Endothelial cell of umbilical vein (primary cell): ENCODE data around the gene RASSF5. TPM values are rescaled to one million over a fixed set of nuclear protein-coding genes. Genes with fewer than 3 reads are reported as not detected.

ENCODE experiments used
- BruUV-seq: library from RNA; stranded (reverse); fragments of 400-500 nt; replicated peaks from 2 replicates; lab custom pipeline; 2021; lab: Mats Ljungman, UMichigan
- CTCF ChIA-PET: fragments of 300-600, 350-600 bp; sonication (Branson Sonifier 250); formaldehyde crosslinking; loops from one replicate; lab custom pipeline; 2021; ENCODE audit warnings: antibody characterized with exemption, inconsistent platforms; lab: Charles Lee
- POLR2A ChIA-PET: fragments of 300-600, 350-600 bp; sonication (Branson Sonifier 250); formaldehyde crosslinking; loops from one replicate; lab custom pipeline; 2021; ENCODE audit warnings: antibody characterized with exemption, inconsistent platforms; lab: Charles Lee
- DNase-seq: peaks from one replicate; pipeline ENCODE4 v3.0.0-alpha.2; 2011; ENCODE audit warnings: low read depth, low spot score
- FAIRE-seq: peaks from 2 replicates; lab custom pipeline; 2011; peaks lifted over from hg19 to GRCh38; lab: Jason Lieb, UNC
- H2AFZ ChIP-seq: 2 replicates; pipeline ENCODE4 v1.6.0; 2012; ENCODE audit warnings: low read depth, low read length, control low read depth, inconsistent platforms
- H3K27ac ChIP-seq: 2 replicates; pipeline ENCODE4 v1.5.1; 2011; ENCODE audit warnings: low read depth, mild to moderate bottlenecking, control low read depth, low read length, moderate library complexity; ENCODE audit not compliant: insufficient read depth
- H3K27me3 ChIP-seq, 2 experiments: 2 replicates each; pipeline versions ENCODE4 v1.6.0 to v1.6.1; 2011; ENCODE audit warnings: low read length in 2 of 2, mixed read lengths in 1 of 2; ENCODE audit not compliant: control insufficient read depth in 2 of 2, insufficient read depth in 2 of 2
- H3K36me3 ChIP-seq, 2 experiments: 2 replicates in 1 of 2; 3 replicates in 1 of 2; pipeline ENCODE4 v1.5.1; 2011; ENCODE audit warnings: low read length in 2 of 2, mild to moderate bottlenecking in 1 of 2, moderate library complexity in 1 of 2; ENCODE audit not compliant: control insufficient read depth in 2 of 2, insufficient read depth in 2 of 2; ENCODE audit errors: extremely low read depth in 1 of 2
- H3K4me1 ChIP-seq: 3 replicates; pipeline ENCODE4 v1.5.1; 2011; ENCODE audit warnings: mild to moderate bottlenecking, low read length; ENCODE audit not compliant: control insufficient read depth, insufficient read depth; ENCODE audit errors: extremely low read depth
- H3K4me2 ChIP-seq: 2 replicates; pipeline ENCODE4 v1.6.1; 2011; ENCODE audit warnings: low read length, control low read depth, mixed read lengths; ENCODE audit not compliant: insufficient read depth
- H3K4me3 ChIP-seq, 3 experiments: fragments of 200-600 bp in 1 of 3; sonication (generic), shearing (Covaris generic) in 1 of 3; replicated peaks in 1 of 3; 2 replicates each; pipeline ENCODE4 v1.5.1; 2011 to 2016; ENCODE audit warnings: control low read depth in 3 of 3, low read length in 3 of 3, mild to moderate bottlenecking in 2 of 3, inconsistent platforms in 1 of 3, low read depth in 1 of 3, moderate library complexity in 1 of 3; ENCODE audit not compliant: insufficient read depth in 1 of 3
- H3K79me2 ChIP-seq: 2 replicates; pipeline ENCODE4 v1.6.0; 2012; ENCODE audit warnings: low read length, inconsistent platforms; ENCODE audit not compliant: control insufficient read depth, insufficient read depth
- H3K9ac ChIP-seq: replicated peaks from 2 replicates; pipeline ENCODE3; 2011; ENCODE audit warnings: low read length, control low read depth; ENCODE audit not compliant: insufficient read depth; ENCODE audit errors: extremely low read depth
- H3K9me1 ChIP-seq: replicated peaks from 3 replicates; pipeline ENCODE4 v1.6.0; 2011; ENCODE audit warnings: mild to moderate bottlenecking, low read length; ENCODE audit not compliant: control insufficient read depth, insufficient read depth; ENCODE audit errors: extremely low read depth
- H3K9me3 ChIP-seq: replicated peaks from 2 replicates; pipeline ENCODE4 v1.5.1; 2012; ENCODE audit warnings: low read length, inconsistent platforms; ENCODE audit not compliant: control insufficient read depth, insufficient read depth
- H4K20me1 ChIP-seq: replicated peaks from 2 replicates; pipeline ENCODE3; 2011; ENCODE audit warnings: mild to moderate bottlenecking, low read length; ENCODE audit not compliant: control insufficient read depth, insufficient read depth; ENCODE audit errors: extremely low read depth
- EZH2 ChIP-seq: IDR thresholded peaks from 2 replicates; pipeline ENCODE4 v1.6.1; 2012; ENCODE audit warnings: borderline replicate concordance, low read depth, mild to moderate bottlenecking, moderate library complexity, low read length, inconsistent platforms; ENCODE audit not compliant: severe bottlenecking
- FOS ChIP-seq: IDR thresholded peaks from 2 replicates; pipeline ENCODE4 v1.6.1; 2011; ENCODE audit warnings: mild to moderate bottlenecking, low read length, moderate library complexity, borderline replicate concordance; ENCODE audit not compliant: insufficient read depth
- GATA2 ChIP-seq: IDR thresholded peaks from 2 replicates; pipeline ENCODE4 v1.7.0; 2011; ENCODE audit warnings: low read depth, mild to moderate bottlenecking, moderate library complexity, mixed read lengths, low read length; ENCODE audit not compliant: insufficient read length, insufficient read depth
- MYC ChIP-seq: IDR thresholded peaks from one replicate; pipeline ENCODE4 v1.6.1; 2011; ENCODE audit warnings: mild to moderate bottlenecking, low read depth, low read length
- POLR2A ChIP-seq: IDR thresholded peaks from 2 replicates; pipeline ENCODE4 v1.6.1; 2012; ENCODE audit warnings: low read depth, mild to moderate bottlenecking, control low read depth, low read length
- POLR2AphosphoS5 ChIP-seq: IDR thresholded peaks from 2 replicates; pipeline ENCODE4 v1.6.1; 2012; ENCODE audit warnings: low read depth, mild to moderate bottlenecking, control low read depth, low read length, moderate library complexity; ENCODE audit not compliant: insufficient read depth
- dilution Hi-C: fragments of 300-500 bp; cut with MboI; formaldehyde crosslinking; loops from one replicate; pipeline ENCODE4 v1.15.0; 2019; ENCODE audit warnings: low sequenced_read_pairs; ENCODE audit not compliant: extremely low pct_ligation_motif_present
- intact Hi-C: fragments of 100-400 bp; cut with micrococcal nuclease; formaldehyde crosslinking; loops from one replicate; pipeline ENCODE4 v1.10.0; 2022
- polyA plus RNA-seq, 4 experiments: library from polyadenylated mRNA; depleted of rRNA in 3 of 4; stranded (reverse) in 3 of 4; unstranded in 1 of 4; fragments of >200 nt; gene quantifications; 2 replicates each; pipeline versions ENCODE4 v1.2.1 to v1.2.3, GENCODE V29; 2011 to 2012; ENCODE audit warnings: missing spikeins in 1 of 4
- total RNA-seq: library from RNA; stranded (reverse); gene quantifications from 2 replicates; pipeline ENCODE4 v1.2.3, GENCODE V29; 2021
- TF ChIP-seq, protein P1 (sequence below): IDR thresholded peaks from 2 replicates; pipeline ENCODE4 v1.6.1; 2011; ENCODE audit not compliant: insufficient read depth, insufficient read length
- TF ChIP-seq, protein P2 (sequence below), 2 donors: IDR thresholded peaks; 1 replicate in 1 of 2; 2 replicates in 1 of 2; pipeline ENCODE4 v1.5.1; 2011; ENCODE audit warnings: low read length in 2 of 2, mild to moderate bottlenecking in 2 of 2, moderate library complexity in 2 of 2, control low read depth in 1 of 2, inconsistent platforms in 1 of 2, low read depth in 1 of 2; ENCODE audit not compliant: insufficient read depth in 1 of 2; ENCODE audit errors: extremely low read depth in 1 of 2

The RASSF5 gene
- total and polyA plus RNA-seq, 2 donors (not counting 3 experiments of a cell fraction or from before 2014, with no cell fraction given) = 0.23 to 0.60 TPM

DNA sequence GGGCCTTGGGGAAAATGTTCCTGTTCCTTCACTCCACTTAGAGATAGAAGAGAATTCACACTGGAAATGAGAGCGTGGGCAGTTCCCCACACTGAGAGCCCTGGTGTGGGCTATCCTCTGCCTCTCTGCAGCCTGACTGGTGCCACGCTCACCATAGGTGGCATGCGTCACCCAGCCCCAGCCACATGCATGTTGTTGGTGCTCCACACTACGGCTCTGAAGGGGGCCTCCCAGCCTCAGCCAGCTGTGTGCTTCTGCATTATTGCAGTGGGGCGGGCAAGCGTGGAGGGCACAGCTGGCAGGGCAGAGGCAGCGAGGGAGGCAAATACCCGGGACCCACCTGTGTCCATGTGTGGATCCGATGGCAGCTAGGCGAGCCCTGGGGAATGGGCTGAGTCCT is 14.7 kb upstream of the RASSF5 start:
- Histone ChIP-seq H3K36me3 (peaks cover 2 to 32% of the 10 kb centered on the region in 2 experiments), H3K79me2 (no peaks in the 10 kb centered on the region), H3K4me3 (no peak overlapping the region), H3K4me1 (peaks cover 3% of the 10 kb centered on the region), H3K27me3 (no peaks in the 10 kb centered on the region), H3K9me1 (no peaks in the 10 kb centered on the region), H3K4me2 (no peak overlapping the region), H3K9me3 (no peaks in the 10 kb centered on the region), H2AFZ (no peak overlapping the region), H4K20me1 (no peaks in the 10 kb centered on the region), H3K9ac (no peak overlapping the region), H3K27ac (no peak overlapping the region)
- no TSS peak for BruUV-seq
- no peak for DNase-seq
- TF ChIP-seq, protein P1, sequence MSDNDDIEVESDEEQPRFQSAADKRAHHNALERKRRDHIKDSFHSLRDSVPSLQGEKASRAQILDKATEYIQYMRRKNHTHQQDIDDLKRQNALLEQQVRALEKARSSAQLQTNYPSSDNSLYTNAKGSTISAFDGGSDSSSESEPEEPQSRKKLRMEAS = no peak
- TF ChIP-seq FOS (no peak), EZH2 (no peak), MYC (no peak), POLR2AphosphoS5 (no peak), GATA2 (no peak), POLR2A (no peak)
- TF ChIP-seq, protein P2, sequence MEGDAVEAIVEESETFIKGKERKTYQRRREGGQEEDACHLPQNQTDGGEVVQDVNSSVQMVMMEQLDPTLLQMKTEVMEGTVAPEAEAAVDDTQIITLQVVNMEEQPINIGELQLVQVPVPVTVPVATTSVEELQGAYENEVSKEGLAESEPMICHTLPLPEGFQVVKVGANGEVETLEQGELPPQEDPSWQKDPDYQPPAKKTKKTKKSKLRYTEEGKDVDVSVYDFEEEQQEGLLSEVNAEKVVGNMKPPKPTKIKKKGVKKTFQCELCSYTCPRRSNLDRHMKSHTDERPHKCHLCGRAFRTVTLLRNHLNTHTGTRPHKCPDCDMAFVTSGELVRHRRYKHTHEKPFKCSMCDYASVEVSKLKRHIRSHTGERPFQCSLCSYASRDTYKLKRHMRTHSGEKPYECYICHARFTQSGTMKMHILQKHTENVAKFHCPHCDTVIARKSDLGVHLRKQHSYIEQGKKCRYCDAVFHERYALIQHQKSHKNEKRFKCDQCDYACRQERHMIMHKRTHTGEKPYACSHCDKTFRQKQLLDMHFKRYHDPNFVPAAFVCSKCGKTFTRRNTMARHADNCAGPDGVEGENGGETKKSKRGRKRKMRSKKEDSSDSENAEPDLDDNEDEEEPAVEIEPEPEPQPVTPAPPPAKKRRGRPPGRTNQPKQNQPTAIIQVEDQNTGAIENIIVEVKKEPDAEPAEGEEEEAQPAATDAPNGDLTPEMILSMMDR (IDR thresholded peaks at IDR 0.05; ENCODE audit: extremely low read depth in 1 of 2, insufficient read depth in 1 of 2, low read depth in 1 of 2, low read length in 2 of 2) = no peak
- FAIRE-seq = no peak
- dilution Hi-C loops = no loop called here
- ChIA-PET POLR2A (no interaction called here), CTCF (interaction anchor here (1.1 to 1.7 kb wide), 3 partner anchors 13 to 420 kb away, joined by 3 to 7 read pairs (median 4); no protein-coding TSS in a partner anchor)
- intact Hi-C loops = loop anchor here (10.0 kb wide), 1 partner anchor 422 kb away; no protein-coding TSS in a partner anchor
